Lung microvascular endothelial cell (primary cell): ENCODE measurements around the gene THRA. TPM values are rescaled to one million over a fixed set of nuclear protein-coding genes. Genes with fewer than 3 reads are reported as not detected.

Source experiments
- DNase-seq, 2 donors: peaks; one replicate each; pipeline versions ENCODE4 v3.0.0 to v3.0.0-alpha.2; 2010; ENCODE audit warnings: low read depth in 2 of 2
- total RNA-seq: library from RNA; depleted of rRNA; stranded (reverse); fragments of >200 nt; gene quantifications from 2 replicates; pipeline ENCODE4 v1.2.1, GENCODE V29; 2014

THRA gene, protein sequence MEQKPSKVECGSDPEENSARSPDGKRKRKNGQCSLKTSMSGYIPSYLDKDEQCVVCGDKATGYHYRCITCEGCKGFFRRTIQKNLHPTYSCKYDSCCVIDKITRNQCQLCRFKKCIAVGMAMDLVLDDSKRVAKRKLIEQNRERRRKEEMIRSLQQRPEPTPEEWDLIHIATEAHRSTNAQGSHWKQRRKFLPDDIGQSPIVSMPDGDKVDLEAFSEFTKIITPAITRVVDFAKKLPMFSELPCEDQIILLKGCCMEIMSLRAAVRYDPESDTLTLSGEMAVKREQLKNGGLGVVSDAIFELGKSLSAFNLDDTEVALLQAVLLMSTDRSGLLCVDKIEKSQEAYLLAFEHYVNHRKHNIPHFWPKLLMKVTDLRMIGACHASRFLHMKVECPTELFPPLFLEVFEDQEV
- 11.6 and 21.4 TPM in 2 replicates for total RNA-seq

DNA sequence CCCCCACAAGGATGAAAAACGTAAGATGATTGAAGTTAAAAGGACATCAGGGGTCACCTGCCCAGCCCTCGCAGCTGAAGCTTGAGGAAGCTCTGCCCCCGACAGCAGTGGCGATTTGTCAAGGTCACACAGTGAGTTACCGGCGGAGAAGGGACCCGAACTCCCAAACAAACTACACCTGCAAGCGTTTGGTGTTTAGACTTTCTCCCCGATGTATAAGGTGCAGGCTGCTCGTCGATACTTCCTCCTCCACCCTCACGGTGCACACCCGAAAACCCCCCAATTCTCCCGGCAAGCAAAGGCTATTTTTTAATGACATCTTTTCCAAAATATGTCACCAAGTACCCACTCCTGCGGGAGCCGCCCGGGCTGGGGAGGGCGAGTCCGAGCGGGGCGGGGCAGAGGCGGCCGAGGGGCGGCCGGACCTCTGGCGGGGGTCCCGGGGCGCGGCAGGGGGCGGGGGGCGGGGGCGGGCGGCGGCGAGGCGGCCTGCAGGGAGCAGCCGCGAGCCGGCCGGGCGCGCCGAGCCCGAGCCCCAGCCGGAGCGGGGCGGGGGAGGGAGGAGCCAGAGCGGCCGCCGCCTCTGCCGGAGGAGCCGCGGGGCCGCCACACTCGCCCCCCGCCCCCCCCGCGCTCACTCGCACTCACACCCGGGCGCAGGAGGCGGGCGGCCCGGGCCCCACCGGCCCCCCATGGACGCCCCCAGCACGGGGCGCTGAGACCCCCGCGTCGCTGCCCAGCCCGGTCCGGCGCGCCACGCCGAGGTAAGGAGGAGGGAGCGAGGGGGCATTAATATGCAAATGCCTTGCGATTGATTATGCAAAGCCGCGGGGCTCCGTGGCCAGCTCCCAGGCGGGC lies at the start of gene THRA:
Gene THRA (plus strand): TSS at position 637 of the 858 bp plus-strand sequence. CDS start 11,524 bp downstream, outside the sequence.
- DNase-seq: peak; percentile 59 to 76

DNA sequence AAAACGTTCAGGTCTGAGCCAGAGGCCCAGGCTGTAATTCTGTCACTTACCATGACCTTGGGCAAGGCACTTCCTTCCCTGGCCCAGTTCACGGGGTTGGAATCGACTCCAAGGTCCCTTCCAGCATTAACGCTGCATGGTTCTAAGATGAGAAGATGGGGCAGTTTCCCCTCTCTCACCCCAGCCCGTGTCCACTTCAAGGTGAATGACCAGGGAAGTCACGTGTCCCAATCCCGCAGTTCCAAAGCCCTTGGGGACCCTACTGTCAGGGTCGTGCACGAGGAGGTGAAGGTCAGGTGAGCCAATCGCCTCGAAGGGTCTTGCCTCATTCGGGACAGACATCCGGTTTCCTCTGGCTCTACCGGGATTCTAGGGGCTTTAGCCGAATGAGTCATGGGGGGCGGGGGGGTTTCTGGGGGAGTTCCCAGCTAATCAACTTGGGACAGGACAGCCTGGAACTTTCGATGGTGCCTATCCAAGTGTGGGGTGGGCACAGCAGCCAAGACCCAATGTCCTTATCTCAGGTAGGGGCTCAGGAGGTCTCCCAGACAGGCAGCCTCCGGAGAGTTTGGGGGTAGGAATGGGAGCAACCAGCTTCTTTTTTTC lies 48.3 kb upstream of the THRA start:
- DNase-seq: peak; percentile 28 to 82

DNA sequence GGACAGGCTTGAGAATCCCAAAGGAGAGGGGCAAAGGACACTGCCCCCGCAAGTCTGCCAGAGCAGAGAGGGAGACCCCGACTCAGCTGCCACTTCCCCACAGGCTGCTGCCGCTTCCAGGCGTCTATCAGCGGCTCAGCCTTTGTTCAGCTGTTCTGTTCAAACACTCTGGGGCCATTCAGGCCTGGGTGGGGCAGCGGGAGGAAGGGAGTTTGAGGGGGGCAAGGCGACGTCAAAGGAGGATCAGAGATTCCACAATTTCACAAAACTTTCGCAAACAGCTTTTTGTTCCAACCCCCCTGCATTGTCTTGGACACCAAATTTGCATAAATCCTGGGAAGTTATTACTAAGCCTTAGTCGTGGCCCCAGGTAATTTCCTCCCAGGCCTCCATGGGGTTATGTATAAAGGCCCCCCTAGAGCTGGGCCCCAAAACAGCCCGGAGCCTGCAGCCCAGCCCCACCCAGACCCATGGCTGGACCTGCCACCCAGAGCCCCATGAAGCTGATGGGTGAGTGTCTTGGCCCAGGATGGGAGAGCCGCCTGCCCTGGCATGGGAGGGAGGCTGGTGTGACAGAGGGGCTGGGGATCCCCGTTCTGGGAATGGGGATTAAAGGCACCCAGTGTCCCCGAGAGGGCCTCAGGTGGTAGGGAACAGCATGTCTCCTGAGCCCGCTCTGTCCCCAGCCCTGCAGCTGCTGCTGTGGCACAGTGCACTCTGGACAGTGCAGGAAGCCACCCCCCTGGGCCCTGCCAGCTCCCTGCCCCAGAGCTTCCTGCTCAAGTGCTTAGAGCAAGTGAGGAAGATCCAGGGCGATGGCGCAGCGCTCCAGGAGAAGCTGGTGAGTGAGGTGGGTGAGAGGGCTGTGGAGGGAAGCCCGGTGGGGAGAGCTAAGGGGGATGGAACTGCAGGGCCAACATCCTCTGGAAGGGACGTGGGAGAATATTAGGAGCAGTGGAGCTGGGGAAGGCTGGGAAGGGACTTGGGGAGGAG lies 47.5 kb upstream of the THRA start, which contains the start of gene CSF3:
Gene CSF3 (plus strand): TSS at position 436 of the 993 bp plus-strand sequence. CDS start 35 bp downstream, at position 471.
- DNase-seq: peak; percentile 25 to 59

DNA sequence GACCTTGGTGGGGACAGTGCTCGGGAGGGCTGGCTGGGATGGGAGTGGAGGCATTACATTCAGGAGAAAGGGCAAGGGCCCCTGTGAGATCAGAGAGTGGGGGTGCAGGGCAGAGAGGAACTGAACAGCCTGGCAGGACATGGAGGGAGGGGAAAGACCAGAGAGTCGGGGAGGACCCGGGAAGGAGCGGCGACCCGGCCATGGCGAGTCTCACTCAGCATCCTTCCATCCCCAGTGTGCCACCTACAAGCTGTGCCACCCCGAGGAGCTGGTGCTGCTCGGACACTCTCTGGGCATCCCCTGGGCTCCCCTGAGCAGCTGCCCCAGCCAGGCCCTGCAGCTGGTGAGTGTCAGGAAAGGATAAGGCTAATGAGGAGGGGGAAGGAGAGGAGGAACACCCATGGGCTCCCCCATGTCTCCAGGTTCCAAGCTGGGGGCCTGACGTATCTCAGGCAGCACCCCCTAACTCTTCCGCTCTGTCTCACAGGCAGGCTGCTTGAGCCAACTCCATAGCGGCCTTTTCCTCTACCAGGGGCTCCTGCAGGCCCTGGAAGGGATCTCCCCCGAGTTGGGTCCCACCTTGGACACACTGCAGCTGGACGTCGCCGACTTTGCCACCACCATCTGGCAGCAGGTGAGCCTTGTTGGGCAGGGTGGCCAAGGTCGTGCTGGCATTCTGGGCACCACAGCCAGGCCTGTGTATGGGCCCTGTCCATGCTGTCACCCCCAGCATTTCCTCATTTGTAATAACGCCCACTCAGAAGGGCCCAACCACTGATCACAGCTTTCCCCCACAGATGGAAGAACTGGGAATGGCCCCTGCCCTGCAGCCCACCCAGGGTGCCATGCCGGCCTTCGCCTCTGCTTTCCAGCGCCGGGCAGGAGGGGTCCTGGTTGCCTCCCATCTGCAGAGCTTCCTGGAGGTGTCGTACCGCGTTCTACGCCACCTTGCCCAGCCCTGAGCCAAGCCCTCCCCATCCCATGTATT lies 46.5 kb upstream of the THRA start:
- peak in 1 of 2 donors; percentile 18 for DNase-seq

DNA sequence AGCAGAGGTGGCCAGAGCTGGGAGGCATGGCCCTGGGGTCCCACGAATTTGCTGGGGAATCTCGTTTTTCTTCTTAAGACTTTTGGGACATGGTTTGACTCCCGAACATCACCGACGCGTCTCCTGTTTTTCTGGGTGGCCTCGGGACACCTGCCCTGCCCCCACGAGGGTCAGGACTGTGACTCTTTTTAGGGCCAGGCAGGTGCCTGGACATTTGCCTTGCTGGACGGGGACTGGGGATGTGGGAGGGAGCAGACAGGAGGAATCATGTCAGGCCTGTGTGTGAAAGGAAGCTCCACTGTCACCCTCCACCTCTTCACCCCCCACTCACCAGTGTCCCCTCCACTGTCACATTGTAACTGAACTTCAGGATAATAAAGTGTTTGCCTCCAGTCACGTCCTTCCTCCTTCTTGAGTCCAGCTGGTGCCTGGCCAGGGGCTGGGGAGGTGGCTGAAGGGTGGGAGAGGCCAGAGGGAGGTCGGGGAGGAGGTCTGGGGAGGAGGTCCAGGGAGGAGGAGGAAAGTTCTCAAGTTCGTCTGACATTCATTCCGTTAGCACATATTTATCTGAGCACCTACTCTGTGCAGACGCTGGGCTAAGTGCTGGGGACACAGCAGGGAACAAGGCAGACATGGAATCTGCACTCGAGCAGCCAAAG lies 45.2 kb upstream of the THRA start:
- peak in 1 of 2 donors; percentile 41 for DNase-seq

DNA sequence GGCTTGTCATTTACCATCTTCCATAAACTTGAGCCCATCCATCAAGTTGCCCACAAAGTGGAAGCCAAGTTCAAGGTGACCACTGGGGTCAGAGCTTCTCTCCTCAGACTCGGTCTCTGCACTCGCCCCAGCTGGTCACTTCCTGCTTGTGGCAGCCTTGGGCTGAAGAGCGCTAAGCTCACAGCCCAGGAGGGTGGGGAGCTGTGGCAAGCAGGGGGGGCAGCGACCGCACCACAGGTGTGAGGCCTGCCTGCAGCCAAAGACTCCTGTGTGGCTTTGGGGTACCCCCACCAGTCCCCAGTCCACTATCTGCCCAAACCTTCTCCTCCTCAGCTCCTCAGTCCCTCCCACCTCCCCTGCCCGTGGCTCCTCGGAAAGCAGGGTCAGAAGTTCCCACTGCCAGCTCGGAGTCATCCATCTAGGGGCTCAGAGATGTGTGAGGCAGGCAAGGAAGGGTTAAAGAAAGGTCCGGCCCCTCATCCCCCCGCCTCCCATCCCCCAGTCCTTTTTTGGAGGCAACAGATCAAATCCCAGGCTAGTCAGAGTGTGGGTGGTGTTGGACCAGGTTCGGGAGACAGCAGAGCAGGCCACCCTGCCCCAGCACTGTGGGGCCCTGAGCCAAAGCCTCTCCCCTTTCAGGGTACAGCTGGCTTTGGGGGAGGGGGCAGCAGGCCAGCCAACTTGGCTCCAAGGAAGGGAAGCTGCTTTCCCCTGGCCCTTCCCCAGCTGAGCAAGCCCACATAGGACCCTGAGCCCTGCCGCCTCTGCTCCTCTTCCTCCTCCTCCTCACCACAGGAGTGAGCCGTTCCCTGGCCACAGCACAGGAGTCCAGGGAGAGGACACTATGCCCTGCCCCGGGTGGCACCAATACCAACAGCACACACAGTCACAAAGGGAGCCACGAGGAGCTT lies 44.3 kb upstream of the THRA start:
- peak; percentile 24 to 52 for DNase-seq

DNA sequence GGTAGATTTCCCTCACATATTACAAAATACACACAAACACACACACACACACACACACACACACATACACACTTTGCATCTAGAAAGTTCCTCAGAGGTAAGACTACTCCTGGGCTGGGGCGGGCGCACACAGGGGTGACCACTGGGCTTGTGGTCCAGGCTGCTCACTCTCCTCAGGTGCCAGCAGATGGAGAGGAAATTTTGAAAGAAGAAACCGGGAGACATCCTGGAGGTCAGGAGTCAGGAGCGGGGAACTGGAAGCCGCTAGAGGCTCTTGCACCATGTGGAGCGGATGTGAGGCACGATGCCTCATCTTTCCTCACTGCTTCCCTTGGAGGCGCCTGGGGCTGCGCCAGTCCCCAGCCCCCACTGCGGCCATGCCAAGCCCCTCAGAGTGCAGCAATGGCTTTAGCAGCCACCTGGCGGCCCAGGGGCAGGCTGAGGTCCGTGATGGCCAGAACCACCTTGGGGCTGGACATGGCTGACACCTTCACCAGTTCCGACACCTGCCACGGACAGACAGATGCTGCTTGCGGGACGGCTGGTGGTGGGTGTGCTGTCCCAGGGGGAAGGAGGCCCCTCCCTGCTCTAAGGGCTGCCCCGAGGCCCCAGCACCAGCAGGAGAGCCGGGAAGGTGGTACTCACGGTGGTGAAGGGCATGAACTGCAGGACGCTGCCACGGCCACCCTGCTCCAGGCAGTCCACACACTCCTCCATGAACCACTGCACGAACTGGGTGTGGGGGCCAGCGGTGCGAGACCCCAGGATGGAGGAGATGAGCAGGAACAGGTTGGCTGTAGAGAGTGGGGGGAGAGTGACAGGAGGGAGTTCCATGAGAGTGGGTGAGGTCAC lies 43.4 kb upstream of the THRA start:
- peak; percentile 54 to 96 for DNase-seq

DNA sequence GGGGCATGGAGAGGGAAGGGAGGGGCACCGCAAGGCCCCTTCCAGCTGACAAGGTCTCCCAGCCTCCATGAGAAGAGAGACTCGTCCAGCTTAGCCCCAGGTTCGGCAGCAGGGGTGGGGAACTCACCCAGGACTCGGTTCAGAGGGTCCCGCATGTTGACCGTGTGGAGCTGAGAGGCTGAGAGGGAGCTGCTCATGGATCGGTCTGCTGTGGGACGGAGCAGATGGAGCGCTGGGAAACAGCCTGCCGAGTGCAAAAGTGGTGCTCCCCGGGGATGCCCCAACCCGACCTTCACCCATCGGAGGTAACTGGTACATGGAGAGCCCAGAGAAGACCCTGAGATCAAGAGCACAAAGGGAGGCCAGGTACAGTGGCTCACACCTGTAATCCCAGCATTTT lies 42.6 kb upstream of the THRA start:
- no peak for DNase-seq

DNA sequence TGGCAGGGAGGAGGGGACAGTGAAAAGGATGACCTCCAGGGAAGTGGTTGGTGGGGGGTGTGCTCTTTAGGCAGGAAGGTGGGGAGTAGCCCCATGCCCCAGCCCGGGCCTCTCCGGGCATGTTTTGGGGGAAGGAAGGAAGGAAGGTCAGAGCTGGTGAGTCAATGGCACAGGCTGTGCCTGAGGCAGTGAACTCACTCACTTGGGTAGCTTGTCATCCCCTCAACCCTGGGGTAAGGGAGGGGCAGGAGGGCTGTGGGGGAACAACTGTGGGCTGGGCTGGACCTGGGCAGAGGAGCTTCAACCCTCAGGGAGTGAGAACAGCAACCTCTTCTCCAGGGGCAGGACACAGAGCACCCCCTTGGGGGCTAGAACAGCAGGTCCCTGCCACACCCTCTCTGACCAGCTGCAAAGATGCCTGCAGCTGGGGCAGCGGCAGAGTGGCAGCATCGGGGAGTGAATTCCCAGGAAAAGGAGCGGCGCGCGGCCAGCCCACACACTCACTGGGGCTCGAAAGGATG lies 41.3 kb upstream of the THRA start:
- DNase-seq: peak; percentile 42 to 86

DNA sequence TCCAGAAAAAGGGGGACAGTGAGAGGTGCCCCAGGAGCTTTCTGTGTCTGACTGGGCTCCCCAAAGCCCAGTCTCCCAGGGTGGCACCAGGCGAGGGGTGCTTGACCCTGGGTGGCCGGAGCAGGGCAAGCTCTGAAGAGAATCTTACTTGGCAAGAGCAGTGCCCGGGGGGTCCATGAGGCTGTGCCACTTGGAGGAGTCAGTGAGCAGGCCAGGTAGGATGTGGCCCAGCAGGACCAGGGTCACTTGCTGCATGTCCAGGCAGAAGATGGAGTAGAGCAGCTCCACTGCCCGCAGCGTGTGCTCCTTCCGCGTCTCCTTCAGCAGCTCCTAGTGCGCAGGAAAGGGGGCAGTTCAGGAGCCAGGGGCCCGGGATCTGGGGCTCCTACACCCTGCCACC lies 40.3 kb upstream of the THRA start:
- no peak for DNase-seq

DNA sequence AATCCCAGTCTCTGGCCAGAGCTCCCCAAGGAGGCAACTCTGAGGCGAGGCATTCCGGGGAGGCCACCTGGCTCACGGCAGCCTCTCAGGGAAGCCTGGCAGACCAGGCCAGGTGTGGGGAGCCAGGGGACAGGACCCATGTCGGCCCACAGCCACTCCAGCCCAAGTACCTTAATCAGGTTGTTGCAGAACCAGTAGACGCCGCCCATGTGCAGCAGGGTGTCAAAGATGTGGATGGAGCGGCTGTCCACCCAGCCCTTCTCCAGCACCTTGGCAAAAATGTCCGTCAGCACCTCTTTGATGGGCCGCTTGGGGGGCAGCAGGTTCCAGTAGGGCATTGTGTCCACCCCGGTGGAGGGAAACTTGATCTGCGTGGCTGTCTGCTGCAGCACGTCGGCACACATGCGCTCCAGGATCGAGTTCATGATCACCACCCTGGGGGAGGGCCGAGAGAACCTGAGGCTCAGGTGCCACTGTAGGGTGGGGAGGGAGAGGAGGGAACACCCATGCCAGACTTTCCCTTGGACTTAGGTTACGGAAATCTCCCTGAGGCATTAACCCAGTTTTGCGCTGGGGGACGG lies 39.7 kb upstream of the THRA start:
- peak in 1 of 2 donors; percentile 6 for DNase-seq

DNA sequence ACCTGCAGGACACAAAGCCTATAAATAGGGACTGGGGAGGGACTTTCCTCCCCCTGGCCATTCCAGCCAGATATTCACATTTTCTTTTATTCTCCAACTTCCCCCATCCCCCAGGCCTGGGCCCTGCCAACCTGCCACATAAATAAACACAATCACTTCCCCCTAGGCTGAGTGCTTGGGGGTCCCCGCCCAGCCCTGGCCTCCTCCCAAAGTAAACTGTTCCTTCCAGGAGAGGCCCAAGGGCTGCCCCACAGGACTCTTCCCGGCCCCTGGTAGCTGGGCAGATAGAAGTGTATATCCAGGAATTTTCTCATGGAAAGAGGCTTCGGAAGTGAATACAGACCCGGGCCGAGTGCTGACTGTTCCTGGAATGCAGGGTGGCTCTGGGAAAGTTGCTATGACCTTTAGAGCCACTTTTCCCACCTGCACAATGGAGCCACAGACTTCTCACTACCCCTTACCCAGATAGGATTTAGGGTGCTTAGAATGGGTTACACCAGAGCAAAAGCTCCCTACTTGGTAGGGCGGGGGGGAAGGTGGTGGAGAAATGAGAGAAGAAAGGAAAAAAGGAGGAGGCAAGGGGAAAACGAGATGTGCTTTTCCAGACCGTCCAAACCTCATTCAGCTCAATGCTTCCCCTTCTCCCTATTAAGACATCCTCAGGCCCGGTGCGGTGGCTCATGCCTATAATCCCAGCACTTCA lies 39.0 kb upstream of the THRA start:
- peak; percentile 75 to 87 for DNase-seq

DNA sequence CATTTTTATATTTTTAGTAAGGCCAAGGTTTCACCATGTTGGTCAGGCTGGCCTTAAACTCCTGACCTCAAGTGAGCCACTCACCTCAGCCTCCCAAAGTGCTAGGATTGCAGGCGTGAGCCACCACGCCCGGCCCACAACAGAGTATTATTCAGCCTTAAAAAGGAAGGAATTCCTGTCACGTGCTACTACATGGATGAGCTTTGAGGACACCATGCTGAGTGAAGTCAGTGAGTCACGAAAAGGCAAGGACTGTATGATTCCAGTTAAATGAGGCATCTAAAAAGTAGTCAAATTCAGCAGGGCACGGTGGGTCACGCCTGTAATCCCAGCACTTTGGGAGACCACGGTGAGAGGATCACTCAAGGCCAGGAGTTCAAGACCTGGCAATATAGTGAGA lies 37.9 kb upstream of the THRA start:
- peak; percentile 55 to 76 for DNase-seq

DNA sequence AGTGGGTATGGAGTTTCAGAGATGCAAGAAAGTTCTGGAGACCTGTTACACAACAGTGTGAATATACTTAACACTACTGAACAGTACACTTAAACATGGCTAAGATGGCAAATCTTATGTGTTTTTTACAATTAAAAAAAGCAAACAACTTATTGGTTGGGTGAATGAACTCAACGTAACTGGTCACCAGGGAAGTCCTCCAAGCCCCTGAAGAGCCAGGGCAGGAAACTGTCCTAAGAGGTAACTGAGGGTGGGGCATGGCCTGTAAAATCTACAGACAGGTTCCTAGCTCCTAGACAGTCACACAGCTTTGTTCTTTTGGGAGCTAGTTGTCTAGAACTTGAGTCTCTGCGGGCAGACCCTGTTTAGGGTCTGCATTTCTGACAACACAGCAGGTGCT lies 37.2 kb upstream of the THRA start:
- no peak for DNase-seq

DNA sequence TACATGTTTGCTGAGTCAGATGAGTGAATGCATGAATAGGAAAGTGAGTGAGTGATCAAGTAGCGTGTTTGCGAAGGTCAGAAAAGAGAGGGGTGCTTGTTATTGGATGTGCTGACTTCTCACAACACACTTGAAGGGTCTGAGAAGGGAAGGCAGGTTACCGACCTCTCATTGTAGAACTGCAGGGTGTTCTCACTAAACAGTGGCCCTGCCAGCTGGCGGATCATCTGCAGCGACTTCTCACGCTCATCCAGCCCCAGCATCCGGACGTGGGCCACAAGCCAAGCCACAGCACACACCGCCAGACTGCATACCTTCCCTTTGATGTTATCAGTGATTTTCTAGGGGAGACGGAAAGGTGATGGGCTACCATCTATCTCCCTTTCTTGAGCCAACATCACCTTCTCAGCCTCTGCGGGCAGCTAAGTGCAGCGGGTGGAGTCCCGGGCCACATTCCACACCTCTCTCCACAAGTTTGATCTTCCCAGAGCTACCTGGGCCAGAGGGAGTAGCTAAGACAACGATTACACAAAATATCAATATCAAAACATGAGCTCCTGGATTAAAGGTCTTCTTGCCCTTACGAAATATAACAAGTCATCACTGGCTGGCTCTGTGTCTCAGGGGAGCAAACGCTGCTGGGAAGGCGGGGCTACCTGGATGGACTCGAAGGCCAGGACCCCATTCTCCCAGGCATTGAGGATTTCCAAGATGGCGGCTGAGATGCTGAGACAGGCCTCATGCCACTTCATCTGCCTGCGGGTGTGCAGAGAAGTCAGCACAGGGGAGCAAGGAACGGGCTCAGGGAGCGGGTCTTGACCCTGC lies 36.6 kb upstream of the THRA start:
- peak; percentile 82 to 96 for DNase-seq
